HG03439 (cell line): ENCODE measurements around the gene TGM6.
A peak's percentile ranks its signal among the peaks of the same experiment; 100 is the strongest.

Experiments
- ATAC-seq: cut with Tn5 transposase; IDR thresholded peaks from one replicate; pipeline ENCODE4 v1.9.1; 2021; ENCODE audit warnings: mild to moderate bottlenecking, moderate library complexity; ENCODE audit not compliant: unreplicated experiment

Gene TGM6

DNA sequence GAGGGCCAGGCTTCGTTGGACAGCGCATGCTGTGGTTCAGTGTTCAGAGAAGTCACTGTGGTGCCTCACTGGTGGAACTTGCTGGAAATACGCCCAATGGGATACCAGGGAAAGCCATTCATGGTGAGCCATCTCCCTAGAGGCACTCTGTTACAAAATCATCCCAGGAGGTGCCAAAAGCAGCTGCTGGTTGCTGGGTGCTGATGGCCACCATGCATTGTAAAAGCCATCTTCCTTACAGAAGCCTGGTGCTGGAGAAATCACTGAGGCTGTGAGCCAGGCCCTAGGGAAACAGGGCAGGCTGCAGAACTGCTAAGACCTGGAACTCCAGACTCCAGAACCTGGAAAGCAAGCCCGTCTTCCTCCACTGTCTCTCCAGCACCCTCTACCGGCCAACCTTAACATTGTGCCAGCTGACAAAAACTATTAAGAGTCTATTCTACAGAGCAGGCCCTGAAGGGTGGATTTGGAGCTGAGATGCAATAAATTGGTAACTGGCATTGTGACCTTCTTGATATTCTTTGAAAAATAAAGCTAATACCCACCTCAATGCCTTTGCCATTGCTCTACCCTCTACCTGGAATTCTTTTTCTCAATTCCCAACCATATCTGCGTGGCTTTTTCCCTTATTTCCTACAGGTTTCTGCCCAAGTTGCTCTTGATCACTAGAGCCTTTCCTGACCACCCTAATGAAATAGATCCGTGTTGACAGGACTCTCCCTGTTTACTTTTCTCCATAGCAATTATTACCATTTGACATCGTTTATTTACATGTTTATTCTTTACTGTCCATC lies 71.4 kb downstream of the TGM6 start:
- no peak for ATAC-seq

DNA sequence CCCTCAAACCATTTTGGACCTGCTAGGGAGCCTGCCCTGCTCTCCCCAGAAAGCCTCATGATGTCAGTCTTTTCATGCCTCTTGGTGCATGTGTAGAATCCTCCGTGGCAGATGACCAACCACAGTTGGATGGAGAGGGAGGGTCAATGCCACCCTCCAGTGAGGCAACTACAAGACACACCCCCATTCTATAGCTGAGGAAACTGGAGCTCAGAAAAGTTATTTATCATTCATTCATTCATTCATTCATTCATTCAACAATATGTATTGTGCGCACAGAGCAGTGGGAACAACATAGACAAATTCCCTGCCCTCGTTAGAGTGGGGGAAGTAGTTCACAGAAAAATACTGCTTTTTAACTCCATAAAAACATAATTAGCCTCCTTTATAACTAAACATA lies 73.1 kb downstream of the TGM6 start:
- no peak for ATAC-seq

GRCh38 chr20:2455771-2456497 lies 75.2 kb downstream of the TGM6 start:
- no peak for ATAC-seq

DNA sequence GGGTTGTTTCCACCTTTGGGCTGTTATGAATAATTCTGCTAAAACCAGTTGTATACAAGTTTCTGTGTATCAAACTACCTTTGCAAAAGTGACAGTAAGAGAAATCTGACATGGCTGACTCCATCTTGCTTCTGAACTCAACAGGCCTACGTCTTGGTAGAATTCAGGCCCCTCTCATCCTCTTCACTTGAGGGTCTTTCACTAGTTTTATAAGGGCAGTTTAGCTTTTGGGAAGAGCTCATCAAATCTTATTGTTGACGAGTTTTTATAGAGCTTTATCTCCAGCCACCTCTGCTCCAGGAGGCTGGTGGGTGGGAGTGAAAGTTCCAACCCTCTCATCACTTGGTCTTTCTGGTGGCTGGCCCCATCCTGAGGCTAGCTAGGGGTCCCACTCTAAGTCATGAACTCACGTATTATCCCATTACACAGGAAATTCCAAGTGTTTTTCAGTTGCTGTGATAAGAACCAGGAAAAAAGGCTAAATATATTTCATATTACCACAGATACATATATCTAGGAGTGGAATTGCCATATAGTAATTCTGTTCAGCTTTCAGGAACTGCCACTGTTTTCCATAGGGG lies 78.3 kb downstream of the TGM6 start:
- ATAC-seq, result no peak

DNA sequence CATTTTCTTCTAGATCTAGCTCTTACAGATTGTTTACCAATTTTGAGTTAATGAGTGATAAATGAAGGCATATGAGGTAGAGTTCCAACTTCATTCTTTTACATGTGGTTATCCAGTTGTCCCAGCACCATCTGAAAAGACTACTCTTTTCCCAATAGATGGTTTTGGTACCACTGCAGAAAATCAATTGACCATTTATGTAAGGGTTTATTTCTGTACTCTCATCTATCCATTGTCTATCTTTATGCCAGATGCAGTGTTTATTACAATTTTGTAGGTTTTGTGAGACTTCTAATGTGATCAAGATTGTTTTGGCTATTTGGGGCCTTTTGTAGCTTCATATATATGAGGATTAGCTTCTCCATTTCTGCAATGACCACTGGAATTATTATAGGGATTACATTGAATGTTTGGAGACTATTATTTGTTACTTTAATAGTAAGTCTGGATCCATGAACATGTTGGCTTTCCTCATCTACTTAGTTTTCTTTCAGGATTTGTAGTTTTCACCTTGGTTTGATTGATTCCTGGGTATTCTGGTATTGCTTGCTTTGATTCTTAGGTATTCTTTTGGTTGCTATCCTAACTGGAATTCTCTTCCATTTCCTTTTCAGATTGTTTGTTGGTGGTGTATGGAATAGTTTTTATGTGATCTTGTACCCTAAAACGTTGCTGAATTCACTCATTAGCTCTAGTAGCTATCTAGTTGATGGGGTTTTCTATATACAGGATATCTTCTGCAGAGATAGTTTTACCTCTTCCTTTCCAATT lies 79.5 kb downstream of the TGM6 start:
- ATAC-seq, result no peak

DNA sequence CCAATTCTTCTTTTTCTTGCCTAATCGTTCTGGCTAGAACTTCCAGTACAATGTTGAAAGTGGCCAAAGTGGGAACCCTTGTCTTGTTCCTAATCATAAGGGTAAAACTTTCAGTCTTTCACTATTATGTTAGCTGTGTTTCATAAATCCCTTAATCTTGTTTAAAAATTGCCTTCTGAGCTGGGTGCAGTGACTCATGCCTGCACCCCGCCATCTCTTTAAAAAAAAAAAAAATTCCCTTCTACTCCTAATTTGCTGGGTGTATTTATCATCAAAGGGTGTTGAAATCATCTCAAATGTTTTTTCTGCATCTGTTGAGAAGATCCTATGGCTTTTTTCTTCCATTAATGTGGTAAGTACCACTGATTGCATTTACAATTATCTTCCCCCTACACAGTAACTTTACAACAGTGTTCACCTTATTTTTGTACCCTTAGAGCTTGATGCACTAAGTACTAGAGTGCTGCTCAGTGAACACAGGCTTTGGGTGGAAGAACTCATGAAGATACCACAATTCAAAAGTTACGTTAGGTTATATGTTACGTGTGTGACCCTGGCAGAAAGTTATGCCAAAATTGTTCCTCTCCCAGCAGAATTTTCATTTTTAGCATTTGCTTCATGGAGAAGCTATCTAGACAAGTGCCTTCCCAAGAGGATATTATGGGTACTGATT lies 80.2 kb downstream of the TGM6 start:
- no peak for ATAC-seq

- no peak for ATAC-seq
These were observed 81.8 kb downstream of the TGM6 start for GRCh38 chr20:2462484-2462883.

DNA sequence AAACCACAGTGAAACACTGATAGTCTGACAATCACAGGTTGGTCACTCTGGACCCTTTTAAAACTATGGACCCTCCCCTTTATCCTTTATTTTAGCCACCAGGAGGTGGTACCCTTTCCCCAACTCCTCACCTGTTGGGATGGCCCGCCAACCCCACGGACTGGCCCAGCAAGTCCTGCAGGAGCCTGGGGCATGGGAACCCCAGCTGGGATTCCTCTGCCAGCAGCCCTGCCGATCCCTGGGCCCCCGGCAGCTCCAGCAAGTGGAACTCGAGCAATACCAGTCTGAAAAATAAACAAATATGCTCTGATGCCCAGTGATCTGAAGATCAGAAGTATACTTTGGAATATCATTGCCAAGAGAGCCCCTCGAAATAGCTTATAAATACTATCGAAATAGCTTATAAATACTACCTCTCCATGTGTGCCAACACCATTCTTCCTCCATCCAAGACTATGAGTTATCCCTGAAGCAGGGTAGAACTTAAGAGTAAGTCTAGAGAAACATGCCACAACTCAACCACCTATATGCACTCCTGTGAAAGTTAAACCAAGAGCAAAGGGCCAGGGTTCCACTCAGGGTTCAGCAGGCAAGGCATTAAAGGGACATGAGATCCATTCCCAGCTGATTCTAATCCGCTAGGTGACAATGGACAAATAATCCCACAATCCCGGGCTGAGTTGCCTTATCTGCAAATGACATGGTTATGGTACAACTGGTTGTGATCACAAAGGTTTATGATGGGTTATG lies 83.1 kb downstream of the TGM6 start:
- ATAC-seq, result no peak

- no peak for ATAC-seq
These were observed 84.4 kb downstream of the TGM6 start for GRCh38 chr20:2465100-2465499.

DNA sequence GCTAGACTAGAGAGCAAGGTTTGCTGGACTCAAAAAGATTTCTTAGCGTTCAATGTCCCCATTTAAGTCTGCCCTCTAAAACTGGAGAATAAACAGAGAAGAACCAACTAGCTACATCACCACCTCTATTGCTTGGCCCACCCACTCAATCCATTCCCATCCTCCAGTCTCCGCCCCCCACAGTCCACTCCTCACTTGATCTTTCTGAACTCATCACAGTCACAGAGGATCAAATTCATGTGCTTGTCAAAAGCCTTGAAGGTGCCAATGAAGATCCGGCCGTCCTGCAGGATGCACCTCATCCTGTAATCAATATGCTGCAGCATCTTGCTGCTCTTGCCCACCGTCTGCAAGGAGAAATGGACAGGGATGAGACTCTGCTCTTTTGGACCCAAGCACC lies 86.7 kb downstream of the TGM6 start:
- no peak for ATAC-seq

DNA sequence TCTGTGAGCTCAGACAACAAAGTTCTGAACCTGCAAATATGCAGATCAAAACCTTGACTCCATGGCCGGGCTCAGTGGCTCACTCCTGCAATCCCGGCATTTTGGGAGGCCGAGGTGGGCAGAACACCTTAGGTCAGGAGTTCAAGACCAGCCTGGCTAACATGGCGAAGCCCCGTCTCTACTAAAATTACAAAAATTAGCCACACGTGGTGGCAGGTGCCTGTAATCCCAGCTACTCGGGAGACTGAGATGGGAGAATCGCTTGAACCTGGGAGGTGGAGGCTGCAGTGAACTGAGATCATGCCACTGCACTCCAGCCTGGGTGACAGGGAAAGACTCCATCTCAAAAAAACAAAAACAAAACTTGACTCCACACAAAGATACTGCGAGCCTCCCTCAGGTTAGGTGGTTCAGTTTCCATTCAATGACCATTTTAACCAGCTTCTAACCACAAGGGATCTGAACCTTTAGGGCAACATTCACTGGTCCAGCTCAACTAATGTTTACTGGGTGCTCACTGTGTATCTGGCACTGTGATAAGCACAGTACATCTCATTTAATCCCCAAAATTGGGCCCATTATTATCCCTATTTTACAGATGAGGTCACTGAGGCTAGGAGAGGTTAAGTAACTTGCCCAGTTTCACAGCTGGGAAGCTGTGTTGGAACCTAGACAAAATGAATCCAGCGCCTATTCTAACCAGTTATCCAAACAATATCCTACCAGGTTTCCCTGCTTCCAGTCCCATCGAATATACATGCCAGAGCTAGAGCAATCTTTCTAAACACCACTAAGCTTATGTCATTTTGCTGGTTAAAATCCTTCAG lies 88.1 kb downstream of the TGM6 start:
- ATAC-seq, result no peak

DNA sequence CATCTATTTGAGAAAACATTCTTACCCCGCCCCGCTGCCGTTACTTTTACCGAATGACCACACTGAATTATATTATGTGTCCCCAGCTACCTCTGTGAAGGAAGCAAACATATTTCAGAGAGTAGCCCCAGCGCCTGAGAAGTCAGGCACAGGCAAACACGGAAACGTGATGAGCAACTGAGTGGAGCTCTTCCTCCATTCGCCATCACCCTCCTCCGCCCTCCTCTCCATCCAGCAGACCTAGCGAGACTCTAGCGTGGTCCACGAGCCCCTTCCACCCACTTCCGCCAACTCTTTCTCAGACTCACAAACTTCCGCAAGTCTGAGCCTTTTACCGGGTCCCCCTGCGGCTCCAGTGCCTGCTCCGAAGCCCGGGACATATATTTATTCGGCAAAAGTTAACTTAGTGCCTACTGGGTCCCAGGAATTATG lies 89.3 kb downstream of the TGM6 start:
- peak; percentile 30 for ATAC-seq

- ATAC-seq, result peak; percentile 97
These were observed 89.9 kb downstream of the TGM6 start, which contains the start of gene SNRPB for GRCh38 chr20:2470423-2471193. Gene SNRPB, minus strand, starts transcription at chr20:2470789. Its CDS starts 99 bp downstream, at chr20:2470690.

- ATAC-seq, result no peak
These were observed 92.8 kb downstream of the TGM6 start for GRCh38 chr20:2473516-2473915.

DNA sequence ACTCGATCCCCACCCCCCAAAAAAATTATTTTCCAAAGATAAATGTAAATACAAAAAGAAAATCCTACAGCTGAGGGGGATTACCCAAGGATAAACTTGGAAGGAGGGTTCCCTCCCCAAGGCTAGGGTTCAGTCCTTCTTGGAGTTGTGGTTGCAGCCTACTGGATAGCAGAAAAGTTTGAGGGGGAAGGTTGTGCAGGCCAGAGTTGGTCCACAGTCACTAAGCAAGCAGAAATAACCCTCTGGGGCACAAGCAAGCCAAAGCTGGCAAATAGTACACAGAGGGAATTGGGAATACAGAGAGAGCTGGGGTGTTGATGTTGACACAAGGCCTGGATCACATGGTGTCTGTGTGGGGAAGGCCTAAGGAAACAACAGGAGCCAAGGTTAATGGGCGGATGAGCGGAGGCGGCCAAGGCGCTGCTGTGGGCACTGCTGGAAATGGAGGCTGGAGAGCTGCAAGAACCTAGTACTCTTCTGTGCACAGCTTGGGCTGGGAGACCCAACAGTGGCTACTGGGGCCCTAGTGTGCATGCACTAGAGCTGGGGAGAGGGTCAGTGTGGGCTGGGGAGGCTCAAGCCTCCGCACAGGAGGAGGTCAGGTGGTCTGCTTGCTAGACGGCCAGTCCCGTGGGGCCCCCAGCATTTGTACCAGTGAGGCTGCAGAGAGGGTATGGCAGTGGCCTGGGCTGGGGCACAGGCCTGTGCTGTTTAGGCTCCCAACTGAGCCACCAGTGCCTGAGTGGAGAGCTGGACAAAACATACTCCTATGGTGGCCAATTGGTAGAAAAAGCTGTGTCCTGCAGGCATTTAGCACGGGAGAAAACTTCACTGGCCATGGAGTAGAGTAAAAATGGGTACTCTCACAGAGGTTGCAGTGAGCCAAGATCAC lies 95.4 kb downstream of the TGM6 start:
- no peak for ATAC-seq

- no peak for ATAC-seq
These were observed 96.3 kb downstream of the TGM6 start for GRCh38 chr20:2476742-2477615.
